K562 (cell line): ENCODE results near the gene SORCS1. TPM values are rescaled to one million over a fixed set of nuclear protein-coding genes. Genes with fewer than 3 reads are reported as not detected.

Source experiments
- ATAC-seq: fragments of 200-7000 bp; cut with Tn5 transposase; 3 replicates; pipeline ENCODE4 v1.9.1; 2020; ENCODE audit warnings: moderate library complexity
- BruUV-seq: library from RNA; stranded (reverse); fragments of 400-500 nt; replicated peaks from 2 replicates; lab custom pipeline; 2021; lab: Mats Ljungman, UMichigan
- CTCF ChIA-PET: fragments of 300-600 bp; formaldehyde crosslinking; extraction: SDS; loops from one replicate; lab custom pipeline; 2021; ENCODE audit warnings: low intra/inter-chr PET ratio; lab: Yijun Ruan, JAX
- POLR2A ChIA-PET: fragments of 300-600, 350-650 bp; sonication (Branson Sonifier 250); formaldehyde crosslinking; extraction: SDS; loops from one replicate; lab custom pipeline; 2021; ENCODE audit warnings: antibody characterized with exemption, inconsistent platforms; lab: Yijun Ruan, JAX
- DNase-seq, 4 experiments: peaks; one replicate each; pipeline versions ENCODE4 v3.0.0 to v3.0.0-alpha.2; 2011 to 2018; ENCODE audit warnings: low spot score in 3 of 4, mixed read lengths in 3 of 4; ENCODE audit errors: extremely low read depth in 1 of 4
- FAIRE-seq: peaks from 2 replicates; lab custom pipeline; 2011; peaks lifted over from hg19 to GRCh38; lab: Jason Lieb, UNC
- H2AFZ ChIP-seq: 2 replicates; pipeline ENCODE4 v1.6.0; 2011; ENCODE audit warnings: low read depth, low read length, control low read depth, inconsistent platforms
- H3K27ac ChIP-seq: fragments of 200-600 bp; 3 replicates; pipeline ENCODE4 v1.8.0; 2011; ENCODE audit warnings: low read depth, mild to moderate bottlenecking, control low read depth, inconsistent platforms, low read length, moderate library complexity, mixed read lengths; ENCODE audit errors: extremely low read depth
- H3K27me3 ChIP-seq, 2 experiments: fragments of 300-600 bp in 1 of 2; 2 replicates in 1 of 2; 3 replicates in 1 of 2; pipeline versions ENCODE4 v1.6.0 to v1.8.0; 2011; ENCODE audit warnings: inconsistent platforms in 2 of 2, low read length in 2 of 2, mild to moderate bottlenecking in 1 of 2, mixed read lengths in 1 of 2, moderate library complexity in 1 of 2; ENCODE audit not compliant: control insufficient read depth in 2 of 2, insufficient read depth in 2 of 2
- H3K36me3 ChIP-seq: fragments of 300-600 bp; 3 replicates; pipeline ENCODE4 v1.8.0; 2011; ENCODE audit warnings: mild to moderate bottlenecking, low read length, inconsistent platforms; ENCODE audit not compliant: control insufficient read depth, insufficient read depth
- H3K4me1 ChIP-seq, 2 experiments: fragments of 200-600 bp in 1 of 2; replicated peaks in 1 of 2; 2 replicates in 1 of 2; 3 replicates in 1 of 2; pipeline versions ENCODE4 v1.5.1 to v1.8.0; 2011; ENCODE audit warnings: inconsistent platforms in 2 of 2, low read length in 2 of 2, mild to moderate bottlenecking in 1 of 2, mixed read lengths in 1 of 2, moderate library complexity in 1 of 2; ENCODE audit not compliant: control insufficient read depth in 2 of 2, insufficient read depth in 2 of 2
- H3K4me2 ChIP-seq: 2 replicates; pipeline ENCODE4 v1.6.1; 2011; ENCODE audit warnings: low read length, control low read depth, inconsistent platforms, mixed read lengths; ENCODE audit not compliant: insufficient read depth
- H3K4me3 ChIP-seq: fragments of 200-600 bp; sonication (generic), shearing (Covaris generic); 2 replicates; pipeline ENCODE4 v1.5.1; 2016; ENCODE audit warnings: control low read depth, inconsistent platforms
- H3K79me2 ChIP-seq: fragments of 200-600 bp; 3 replicates; pipeline ENCODE4 v1.8.0; 2011; ENCODE audit warnings: low read length, inconsistent platforms; ENCODE audit not compliant: control insufficient read depth, insufficient read depth
- H3K9ac ChIP-seq, 2 experiments: 2 replicates each; pipeline versions ENCODE4 v1.6.0 to v1.6.1; 2011; ENCODE audit warnings: low read depth in 2 of 2, low read length in 2 of 2, control low read depth in 1 of 2, inconsistent platforms in 1 of 2, mild to moderate bottlenecking in 1 of 2, mixed read lengths in 1 of 2; ENCODE audit not compliant: insufficient read depth in 1 of 2
- H3K9me1 ChIP-seq: one replicate; pipeline ENCODE4 v1.6.0; 2011; ENCODE audit warnings: inconsistent platforms, mild to moderate bottlenecking, low read length, moderate library complexity; ENCODE audit not compliant: control insufficient read depth, insufficient read depth
- H3K9me3 ChIP-seq: replicated peaks from 2 replicates; pipeline ENCODE4 v1.5.1; 2011; ENCODE audit warnings: low read depth, low read length, inconsistent platforms; ENCODE audit not compliant: control insufficient read depth, insufficient read depth
- H4K20me1 ChIP-seq: replicated peaks from 2 replicates; pipeline ENCODE4 v1.6.1; 2011; ENCODE audit warnings: low read length, inconsistent platforms, mixed read lengths; ENCODE audit not compliant: control insufficient read depth, insufficient read depth
- ARID1B ChIP-seq: fragments of 450-650 bp; IDR thresholded peaks from 2 replicates; pipeline ENCODE4 v1.6.1; 2016; ENCODE audit warnings: antibody characterized with exemption, mild to moderate bottlenecking, inconsistent platforms
- DACH1 ChIP-seq: fragments of 450-650 bp; IDR thresholded peaks from 2 replicates; pipeline ENCODE4 v1.6.1; 2018; ENCODE audit not compliant: partially characterized antibody
- EP300 ChIP-seq: IDR thresholded peaks from 2 replicates; pipeline ENCODE4 v1.6.1; 2012; ENCODE audit warnings: low read length, improper control_type of control experiment
- EP400 ChIP-seq: fragments of 450-650 bp; IDR thresholded peaks from 2 replicates; pipeline ENCODE4 v1.6.1; 2017; ENCODE audit warnings: antibody characterized with exemption, mild to moderate bottlenecking, moderate library complexity
- HDAC3 ChIP-seq: fragments of 450-650 bp; IDR thresholded peaks from 2 replicates; pipeline ENCODE4 v1.6.1; 2018; ENCODE audit warnings: borderline replicate concordance, mild to moderate bottlenecking, moderate library complexity; ENCODE audit not compliant: partially characterized antibody
- MAFK ChIP-seq: IDR thresholded peaks from 2 replicates; pipeline ENCODE4 v1.6.1; 2011; ENCODE audit warnings: low read length, improper control_type of control experiment
- MEF2D ChIP-seq: conservative IDR thresholded peaks from 2 replicates; pipeline ENCODE4 v1.6.1; 2016; ENCODE audit warnings: low read depth, missing genetic modification characterization, missing compliant biosample characterization
- NCOR1 ChIP-seq: fragments of 450-650 bp; IDR thresholded peaks from 2 replicates; pipeline ENCODE4 v1.6.1; 2016; ENCODE audit warnings: mild to moderate bottlenecking, moderate library complexity
- PHF8 ChIP-seq: fragments of 200-600 bp; sonication (generic); IDR thresholded peaks from 2 replicates; pipeline ENCODE4 v1.6.1; 2012; ENCODE audit warnings: mixed run types, mild to moderate bottlenecking, inconsistent platforms, low read length, moderate library complexity, borderline replicate concordance
- POLR2AphosphoS5 ChIP-seq: IDR thresholded peaks from 2 replicates; pipeline ENCODE4 v1.6.1; 2011; ENCODE audit warnings: mild to moderate bottlenecking, low read depth, low read length, moderate library complexity; ENCODE audit not compliant: control insufficient read depth, insufficient read depth
- SMAD4 ChIP-seq: fragments of 250-450 bp; sonication (Bioruptor Pico); conservative IDR thresholded peaks from 2 replicates; pipeline ENCODE4 v1.8.0; 2021; ENCODE audit warnings: inconsistent platforms, mild to moderate bottlenecking, moderate library complexity
- ZNF232 ChIP-seq: sonication (generic); formaldehyde crosslinking; IDR thresholded peaks from 2 replicates; pipeline ENCODE4 v1.8.0; 2022; ENCODE audit warnings: mild to moderate bottlenecking, missing genetic modification reagents
- ZNF830 ChIP-seq: fragments of 250-450 bp; sonication (Bioruptor Pico); IDR thresholded peaks from 2 replicates; pipeline ENCODE4 v1.5.0; 2021; ENCODE audit warnings: mild to moderate bottlenecking
- WGBS: fragments of 100-300 bp; shearing (Covaris generic); methylation state at CpG from one replicate; pipeline ENCODE4 v1.1.6; 2016; ENCODE audit warnings: low coverage, mixed read lengths; ENCODE audit not compliant: insufficient coverage; ENCODE audit errors: missing lambda C conversion rate; 5-methylcytosine and 5-hydroxymethylcytosine counted together
- in situ Hi-C: fragments of 300-500 bp; cut with MboI; formaldehyde crosslinking; loops from 4 replicates; pipeline ENCODE4 v1.15.0; 2018; ENCODE audit warnings: inconsistent platforms, mixed read lengths
- intact Hi-C: fragments of 100-400 bp; cut with micrococcal nuclease; formaldehyde crosslinking; loops from 2 replicates; pipeline ENCODE4 v1.14.2; 2022
- polyA plus RNA-seq, 8 experiments: library from polyadenylated mRNA; depleted of rRNA in 4 of 8; stranded (reverse) in 5 of 8; unstranded in 3 of 8; fragments of >200 nt; fragmentation: Nextera tagmentation in 2 of 8; fragmentation: Illumina TruSeq in 1 of 8; extraction: Ambion mirVana in 2 of 8; extraction: Trizol in 1 of 8; gene quantifications; 2 replicates each; pipeline versions ENCODE4 v1.2.1 to v1.2.3, GENCODE V29; 2011 to 2014; ENCODE audit warnings: inconsistent platforms in 1 of 8, missing spikeins in 1 of 8
- total RNA-seq, 7 experiments: library from RNA; depleted of rRNA in 6 of 7; stranded (reverse); fragments of >200 nt in 6 of 7; fragmentation: Illumina TruSeq in 2 of 7; extraction: Trizol in 2 of 7; gene quantifications; 2 replicates each; pipeline versions ENCODE4 v1.2.1 to v1.2.3, GENCODE V29; 2011 to 2021; ENCODE audit warnings: low replicate concordance in 1 of 7
- TF ChIP-seq, protein P1 (sequence below): IDR thresholded peaks from 3 replicates; pipeline ENCODE4 v1.6.1; 2011; ENCODE audit warnings: borderline replicate concordance, mild to moderate bottlenecking, moderate library complexity; ENCODE audit not compliant: insufficient read length; ENCODE audit errors: extremely low read depth
- TF ChIP-seq, protein P2 (sequence below): sonication (generic); IDR thresholded peaks from 2 replicates; pipeline ENCODE4 v1.6.1; 2016
- TF ChIP-seq, protein P3 (sequence below), 2 experiments: fragments of 450-650 bp; conservative IDR thresholded peaks; 2 replicates each; pipeline ENCODE4 v1.6.1; 2017; ENCODE audit warnings: mild to moderate bottlenecking in 2 of 2, moderate library complexity in 2 of 2

SORCS1 gene
- total and polyA plus RNA-seq, 9 of the 15 experiments (the other 6 are each of a cell fraction or from before 2014, with no cell fraction given): 1.5 to 3.9 (median 2.7) TPM

DNA sequence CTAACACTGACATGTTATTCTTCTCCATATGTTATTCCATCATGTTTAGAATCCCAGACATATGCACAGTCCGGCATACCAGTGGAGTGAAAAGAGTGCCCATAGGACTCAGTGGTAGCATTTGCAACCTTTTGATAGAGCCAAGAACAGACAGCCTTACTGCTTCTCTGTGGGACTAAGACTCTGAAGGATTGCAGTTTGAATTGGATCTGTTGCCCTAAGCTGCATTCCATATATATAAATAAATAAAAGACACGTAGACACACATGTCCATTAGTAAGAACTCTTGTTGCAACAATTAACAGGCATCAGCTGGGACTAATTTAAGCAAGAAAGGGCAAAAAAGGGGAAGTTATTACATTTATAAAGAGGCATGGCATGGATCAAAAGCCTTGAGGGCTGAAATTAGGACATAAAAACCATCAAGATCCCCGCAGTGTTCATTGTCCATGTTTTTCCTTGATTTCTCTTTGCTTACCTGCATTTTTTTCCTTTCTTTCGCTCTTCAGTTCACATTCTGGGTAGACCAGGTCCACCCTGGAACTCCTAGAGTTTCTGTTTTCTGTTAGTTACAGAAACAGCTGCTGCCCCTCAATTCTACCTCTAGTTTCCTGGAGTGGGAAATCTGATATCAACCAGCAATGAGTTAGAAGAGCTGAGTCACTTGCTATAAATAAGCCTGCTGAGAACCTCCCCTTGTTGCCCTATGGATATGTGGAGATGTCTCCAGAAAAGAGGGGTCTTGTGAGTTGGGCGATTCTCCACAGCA is 132.4 kb downstream of the SORCS1 start:
- Histone ChIP-seq H3K36me3 (peaks cover 4% of the 10 kb centered on the region; the same call in 1 of the 3 replicates), H3K4me3 (peak overlapping the region; percentile 47), H3K9me1 (no peaks in the 10 kb centered on the region), H3K9ac (peak overlapping the region; percentile 56 to 73; a peak in 3 of 4 replicates), H3K27ac (peak overlapping the region; percentile 83), H4K20me1 (no peaks in the 10 kb centered on the region), H3K27me3 (no peaks in the 10 kb centered on the region), H2AFZ (peak overlapping the region; percentile 79), H3K79me2 (peaks cover 51% of the 10 kb centered on the region), H3K4me1 (peaks cover 6 to 51% of the 10 kb centered on the region in 2 experiments), H3K4me2 (peak overlapping the region; percentile 82), H3K9me3 (no peaks in the 10 kb centered on the region)
- FAIRE-seq (peak; percentile 84), DNase-seq (peak; percentile 20 to 80 (median 46)), ATAC-seq (peak; percentile 74)
- no TSS peak for BruUV-seq
- in situ Hi-C loops (no loop called here), intact Hi-C loops (no loop called here)
- ChIA-PET POLR2A (interaction anchor here (0.6 to 2.8 kb wide), 9 partner anchors 9 to 659 kb away, joined by 3 to 9 read pairs (median 4); no protein-coding TSS in a partner anchor), CTCF (no interaction called here)
- WGBS: 0% methylated on average over 5 of the region's 5 CpGs
- TF ChIP-seq EP300 (peak; percentile 79), ARID1B (peak; percentile 77), PHF8 (0 out of 2 replicates have a peak, but pooled peaks have one; percentile 3), MAFK (peak; percentile 75), DACH1 (peak; percentile 75), MEF2D (tag) (peak; percentile 97), ZNF830 (CRISPR knock-in tag) (no peak), HDAC3 (peak; percentile 67), ZNF232 (no peak), SMAD4 (CRISPR knock-in tag) (peak; percentile 52; the same call in 1 of the 2 replicates), NCOR1 (peak; percentile 62), POLR2AphosphoS5 (peak; percentile 47), EP400 (peak; percentile 34; the same call in 1 of the 2 replicates)
- TF ChIP-seq, protein P1, sequence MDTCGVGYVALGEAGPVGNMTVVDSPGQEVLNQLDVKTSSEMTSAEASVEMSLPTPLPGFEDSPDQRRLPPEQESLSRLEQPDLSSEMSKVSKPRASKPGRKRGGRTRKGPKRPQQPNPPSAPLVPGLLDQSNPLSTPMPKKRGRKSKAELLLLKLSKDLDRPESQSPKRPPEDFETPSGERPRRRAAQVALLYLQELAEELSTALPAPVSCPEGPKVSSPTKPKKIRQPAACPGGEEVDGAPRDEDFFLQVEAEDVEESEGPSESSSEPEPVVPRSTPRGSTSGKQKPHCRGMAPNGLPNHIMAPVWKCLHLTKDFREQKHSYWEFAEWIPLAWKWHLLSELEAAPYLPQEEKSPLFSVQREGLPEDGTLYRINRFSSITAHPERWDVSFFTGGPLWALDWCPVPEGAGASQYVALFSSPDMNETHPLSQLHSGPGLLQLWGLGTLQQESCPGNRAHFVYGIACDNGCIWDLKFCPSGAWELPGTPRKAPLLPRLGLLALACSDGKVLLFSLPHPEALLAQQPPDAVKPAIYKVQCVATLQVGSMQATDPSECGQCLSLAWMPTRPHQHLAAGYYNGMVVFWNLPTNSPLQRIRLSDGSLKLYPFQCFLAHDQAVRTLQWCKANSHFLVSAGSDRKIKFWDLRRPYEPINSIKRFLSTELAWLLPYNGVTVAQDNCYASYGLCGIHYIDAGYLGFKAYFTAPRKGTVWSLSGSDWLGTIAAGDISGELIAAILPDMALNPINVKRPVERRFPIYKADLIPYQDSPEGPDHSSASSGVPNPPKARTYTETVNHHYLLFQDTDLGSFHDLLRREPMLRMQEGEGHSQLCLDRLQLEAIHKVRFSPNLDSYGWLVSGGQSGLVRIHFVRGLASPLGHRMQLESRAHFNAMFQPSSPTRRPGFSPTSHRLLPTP: no peak
- TF ChIP-seq, protein P2, sequence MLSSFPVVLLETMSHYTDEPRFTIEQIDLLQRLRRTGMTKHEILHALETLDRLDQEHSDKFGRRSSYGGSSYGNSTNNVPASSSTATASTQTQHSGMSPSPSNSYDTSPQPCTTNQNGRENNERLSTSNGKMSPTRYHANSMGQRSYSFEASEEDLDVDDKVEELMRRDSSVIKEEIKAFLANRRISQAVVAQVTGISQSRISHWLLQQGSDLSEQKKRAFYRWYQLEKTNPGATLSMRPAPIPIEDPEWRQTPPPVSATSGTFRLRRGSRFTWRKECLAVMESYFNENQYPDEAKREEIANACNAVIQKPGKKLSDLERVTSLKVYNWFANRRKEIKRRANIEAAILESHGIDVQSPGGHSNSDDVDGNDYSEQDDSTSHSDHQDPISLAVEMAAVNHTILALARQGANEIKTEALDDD: peak; percentile 33; the same call in 1 of the 2 replicates
- TF ChIP-seq, protein P3, sequence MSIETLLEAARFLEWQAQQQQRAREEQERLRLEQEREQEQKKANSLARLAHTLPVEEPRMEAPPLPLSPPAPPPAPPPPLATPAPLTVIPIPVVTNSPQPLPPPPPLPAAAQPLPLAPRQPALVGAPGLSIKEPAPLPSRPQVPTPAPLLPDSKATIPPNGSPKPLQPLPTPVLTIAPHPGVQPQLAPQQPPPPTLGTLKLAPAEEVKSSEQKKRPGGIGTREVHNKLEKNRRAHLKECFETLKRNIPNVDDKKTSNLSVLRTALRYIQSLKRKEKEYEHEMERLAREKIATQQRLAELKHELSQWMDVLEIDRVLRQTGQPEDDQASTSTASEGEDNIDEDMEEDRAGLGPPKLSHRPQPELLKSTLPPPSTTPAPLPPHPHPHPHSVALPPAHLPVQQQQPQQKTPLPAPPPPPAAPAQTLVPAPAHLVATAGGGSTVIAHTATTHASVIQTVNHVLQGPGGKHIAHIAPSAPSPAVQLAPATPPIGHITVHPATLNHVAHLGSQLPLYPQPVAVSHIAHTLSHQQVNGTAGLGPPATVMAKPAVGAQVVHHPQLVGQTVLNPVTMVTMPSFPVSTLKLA (conservative IDR thresholded peaks at IDR 0.05): peak in 1 of 2 experiments; percentile 20; a peak in 1 of 4 replicates
